Measurements from ENCODE around the gene CIITA.
"Not testable (repeated sequence)": the region's sequence is repeated elsewhere in the genome, so short reads cannot be mapped to it uniquely, and the experiment has no call there.

The CIITA gene
- long read RNA-seq, result 0 reads

- H3K4me3 ChIP-seq (replicated peaks; ENCODE audit: insufficient read depth, low read length), result peak within 1 kb of the TSS; percentile 37
- DNase-seq (ENCODE audit: low read depth in 1 of 2, low spot score in 1 of 2), result peak; percentile 79 to 96
- H3K27me3 ChIP-seq (ENCODE audit: insufficient read depth, poor library complexity, severe bottlenecking), result peaks cover 28% of the 10 kb centered on the region
- TF ChIP-seq, protein P1, sequence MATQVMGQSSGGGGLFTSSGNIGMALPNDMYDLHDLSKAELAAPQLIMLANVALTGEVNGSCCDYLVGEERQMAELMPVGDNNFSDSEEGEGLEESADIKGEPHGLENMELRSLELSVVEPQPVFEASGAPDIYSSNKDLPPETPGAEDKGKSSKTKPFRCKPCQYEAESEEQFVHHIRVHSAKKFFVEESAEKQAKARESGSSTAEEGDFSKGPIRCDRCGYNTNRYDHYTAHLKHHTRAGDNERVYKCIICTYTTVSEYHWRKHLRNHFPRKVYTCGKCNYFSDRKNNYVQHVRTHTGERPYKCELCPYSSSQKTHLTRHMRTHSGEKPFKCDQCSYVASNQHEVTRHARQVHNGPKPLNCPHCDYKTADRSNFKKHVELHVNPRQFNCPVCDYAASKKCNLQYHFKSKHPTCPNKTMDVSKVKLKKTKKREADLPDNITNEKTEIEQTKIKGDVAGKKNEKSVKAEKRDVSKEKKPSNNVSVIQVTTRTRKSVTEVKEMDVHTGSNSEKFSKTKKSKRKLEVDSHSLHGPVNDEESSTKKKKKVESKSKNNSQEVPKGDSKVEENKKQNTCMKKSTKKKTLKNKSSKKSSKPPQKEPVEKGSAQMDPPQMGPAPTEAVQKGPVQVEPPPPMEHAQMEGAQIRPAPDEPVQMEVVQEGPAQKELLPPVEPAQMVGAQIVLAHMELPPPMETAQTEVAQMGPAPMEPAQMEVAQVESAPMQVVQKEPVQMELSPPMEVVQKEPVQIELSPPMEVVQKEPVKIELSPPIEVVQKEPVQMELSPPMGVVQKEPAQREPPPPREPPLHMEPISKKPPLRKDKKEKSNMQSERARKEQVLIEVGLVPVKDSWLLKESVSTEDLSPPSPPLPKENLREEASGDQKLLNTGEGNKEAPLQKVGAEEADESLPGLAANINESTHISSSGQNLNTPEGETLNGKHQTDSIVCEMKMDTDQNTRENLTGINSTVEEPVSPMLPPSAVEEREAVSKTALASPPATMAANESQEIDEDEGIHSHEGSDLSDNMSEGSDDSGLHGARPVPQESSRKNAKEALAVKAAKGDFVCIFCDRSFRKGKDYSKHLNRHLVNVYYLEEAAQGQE (IDR thresholded peaks at IDR 0.05; ENCODE audit: insufficient replicate concordance, low read depth), result no peak
- TF ChIP-seq POLR2AphosphoS5 (IDR thresholded peaks at IDR 0.05; ENCODE audit: low read depth) (no peak), CTCF (IDR thresholded peaks at IDR 0.05; ENCODE audit: insufficient read depth, low read length) (no peak), SPI1 (IDR thresholded peaks at IDR 0.05; ENCODE audit: borderline replicate concordance, low read depth) (peak; percentile 70; the same call in 1 of the 2 replicates)
- no peak within 1 kb of the TSS for H3K27ac ChIP-seq (replicated peaks)
Observed at GRCh38 chr16:10876799-10877341, at the start of gene CIITA. Gene CIITA (plus strand): TSS chr16:10877202. CDS start chr16:10877331, 129 bp downstream.

DNA sequence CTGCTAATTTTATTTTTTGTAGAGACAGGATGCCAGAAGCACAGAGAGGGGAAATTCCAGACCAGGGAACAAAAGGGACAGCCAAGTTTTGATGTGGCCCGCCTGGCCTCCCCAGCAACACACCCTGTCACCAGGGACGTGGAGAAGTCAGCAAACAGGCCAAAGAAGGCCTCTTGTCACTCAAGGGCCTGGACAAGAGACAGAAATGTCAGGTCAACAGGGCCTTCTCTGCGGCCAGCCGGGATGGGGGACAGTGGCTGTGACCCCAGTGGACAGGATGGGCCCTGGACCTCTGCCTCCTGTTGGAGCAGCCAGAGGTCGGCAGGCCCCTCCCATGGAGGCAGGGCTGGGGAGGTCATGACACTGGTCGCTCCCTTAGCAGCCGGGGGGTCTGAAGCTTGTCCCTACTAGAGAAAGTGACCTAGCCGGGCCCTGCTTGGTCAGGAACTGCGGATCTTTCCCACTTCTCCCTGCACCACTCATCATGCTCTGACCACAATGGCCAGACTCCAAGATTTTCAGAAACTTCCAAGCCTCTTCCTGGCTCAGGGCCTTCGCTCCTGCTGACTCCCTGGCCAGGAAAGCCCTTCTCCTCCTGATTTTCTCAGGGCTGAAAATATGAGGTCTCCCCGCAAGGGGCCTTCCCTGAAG lies 49.2 kb upstream of the CIITA start:
- Histone ChIP-seq H3K27ac (replicated peaks) (no peak overlapping the region), H3K4me3 (replicated peaks; ENCODE audit: insufficient read depth, low read length) (no peak overlapping the region), H3K27me3 (ENCODE audit: insufficient read depth, poor library complexity, severe bottlenecking) (peaks cover 3% of the 10 kb centered on the region)
- TF ChIP-seq GABPA (IDR thresholded peaks at IDR 0.05; ENCODE audit: low read depth), result no peak
- TF ChIP-seq, protein P1 (IDR thresholded peaks at IDR 0.05; ENCODE audit: insufficient replicate concordance, low read depth), result no peak
- no peak for TF ChIP-seq CTCF (IDR thresholded peaks at IDR 0.05; ENCODE audit: insufficient read depth, low read length)
- TF ChIP-seq SPI1 (IDR thresholded peaks at IDR 0.05; ENCODE audit: borderline replicate concordance, low read depth), result no peak
- TF ChIP-seq POLR2AphosphoS5 (IDR thresholded peaks at IDR 0.05; ENCODE audit: low read depth), result no peak
- DNase-seq (ENCODE audit: low read depth in 1 of 2, low spot score in 1 of 2), result no peak

DNA sequence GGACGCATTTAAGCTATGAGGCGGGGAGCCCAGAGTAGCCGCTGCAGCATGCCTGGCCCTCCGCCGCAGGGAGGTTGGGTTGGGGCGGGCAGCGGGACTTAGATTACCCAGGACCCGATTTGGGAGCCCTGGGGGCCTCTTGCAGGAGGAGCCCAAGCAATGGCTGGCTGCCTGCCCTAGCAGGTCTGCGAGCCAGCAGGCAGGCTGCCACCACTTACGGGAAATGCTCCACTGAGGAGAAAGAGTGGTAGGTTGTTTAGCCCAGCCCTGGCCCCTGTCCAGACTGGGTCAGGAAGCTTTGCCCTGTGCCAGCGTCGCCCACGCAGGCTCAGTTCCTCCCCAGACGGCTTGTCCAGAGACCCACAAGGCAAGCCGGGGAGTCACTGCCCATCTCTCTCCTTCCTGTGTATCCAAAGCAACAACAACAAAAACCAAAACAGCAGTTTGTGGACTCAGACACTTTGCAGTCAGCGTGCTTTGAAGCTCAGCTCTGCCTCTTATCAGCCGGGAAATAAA lies 48.1 kb upstream of the CIITA start:
- Histone ChIP-seq H3K27me3 (ENCODE audit: insufficient read depth, poor library complexity, severe bottlenecking) (peaks cover 3% of the 10 kb centered on the region), H3K4me3 (replicated peaks; ENCODE audit: insufficient read depth, low read length) (no peak overlapping the region), H3K27ac (replicated peaks) (no peak overlapping the region)
- no peak for TF ChIP-seq SPI1 (IDR thresholded peaks at IDR 0.05; ENCODE audit: borderline replicate concordance, low read depth)
- no peak for DNase-seq (ENCODE audit: low read depth in 1 of 2, low spot score in 1 of 2)

- not testable (repeated sequence) for H3K4me3 ChIP-seq (replicated peaks; ENCODE audit: insufficient read depth, low read length); H3K27ac ChIP-seq (replicated peaks)
Observed at GRCh38 chr16:10829390-10830098, 47.5 kb upstream of the CIITA start.

DNA sequence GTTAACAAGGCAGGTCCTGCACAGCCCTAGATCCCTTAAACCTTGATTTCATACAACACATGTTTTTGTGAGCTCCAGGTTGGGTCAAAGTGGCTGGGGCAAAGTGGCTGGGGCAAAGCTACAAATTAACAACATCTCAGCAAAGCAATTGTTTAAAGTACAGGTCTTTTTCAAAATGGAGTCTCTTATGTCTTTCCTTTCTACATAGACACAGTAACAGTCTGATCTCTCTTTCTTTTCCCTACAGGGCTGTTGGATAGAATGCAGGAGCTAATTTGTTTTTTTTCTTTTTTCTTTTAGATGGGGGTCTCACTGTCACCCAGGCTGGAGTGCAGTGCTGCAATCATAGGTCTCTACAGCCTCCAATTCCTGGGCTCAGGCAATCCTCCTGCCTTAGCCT lies 46.8 kb upstream of the CIITA start:
- H3K4me3 ChIP-seq (replicated peaks; ENCODE audit: insufficient read depth, low read length); H3K27me3 ChIP-seq (ENCODE audit: insufficient read depth, poor library complexity, severe bottlenecking); DNase-seq (ENCODE audit: low read depth in 1 of 2, low spot score in 1 of 2); H3K27ac ChIP-seq (replicated peaks): not testable (repeated sequence)

More at GRCh38 chr16:10829390-10830098, 47.5 kb upstream of the CIITA start:
- H3K27me3 ChIP-seq (ENCODE audit: insufficient read depth, poor library complexity, severe bottlenecking); DNase-seq (ENCODE audit: low read depth in 1 of 2, low spot score in 1 of 2): not testable (repeated sequence)
